ENCODE results near the gene PPP1R16B.

PPP1R16B gene

GRCh38 chr20:38827770-38828281 is 22.3 kb downstream of the PPP1R16B start:
- Mint-ChIP-seq H3K27ac (peak overlapping the region; percentile 86), H3K4me3 (no peak overlapping the region), H3K27me3 (no peaks in the 10 kb centered on the region), H3K36me3 (peaks cover 32% of the 10 kb centered on the region), H3K4me1 (peaks cover 57% of the 10 kb centered on the region), H3K9me3 (no peaks in the 10 kb centered on the region)
- DNase-seq (ENCODE audit: low spot score in 2 of 2) (no peak), ATAC-seq (ENCODE audit: low read depth) (no peak)

GRCh38 chr20:38828514-38829295 is 23.2 kb downstream of the PPP1R16B start:
- Mint-ChIP-seq H3K4me1 (peaks cover 65% of the 10 kb centered on the region), H3K27me3 (no peaks in the 10 kb centered on the region), H3K9me3 (no peaks in the 10 kb centered on the region), H3K36me3 (peaks cover 33% of the 10 kb centered on the region), H3K4me3 (no peak overlapping the region), H3K27ac (peak overlapping the region; percentile 86)
- ATAC-seq (ENCODE audit: low read depth), result no peak
- DNase-seq (ENCODE audit: low spot score in 2 of 2), result no peak

DNA sequence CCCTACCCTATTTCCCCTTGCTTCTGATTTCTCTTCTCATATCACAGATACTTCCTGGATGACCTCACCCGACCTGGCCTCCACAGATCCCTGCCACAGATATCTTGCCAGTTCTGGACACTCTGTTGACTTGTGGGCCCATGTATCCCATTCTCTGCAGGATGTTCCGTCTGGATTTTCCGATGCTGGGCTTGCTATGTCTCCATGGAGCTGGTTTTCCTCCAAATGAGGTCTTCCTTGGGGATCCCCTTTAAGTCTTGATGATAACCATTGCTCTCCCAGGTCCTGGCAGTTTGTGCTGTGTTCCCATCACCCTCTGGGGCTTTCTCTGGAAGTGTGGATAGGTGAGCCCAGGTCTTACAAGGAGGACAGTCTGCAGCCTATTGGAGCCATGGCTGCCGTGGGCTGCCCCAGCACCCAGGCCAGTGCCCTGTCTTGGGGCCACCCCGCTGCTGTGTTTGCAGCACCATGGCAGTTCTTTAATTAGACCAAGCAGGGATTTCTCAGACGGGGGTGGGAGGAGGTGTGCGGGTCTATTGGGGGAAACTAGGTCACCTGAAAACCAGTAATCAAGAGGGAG is 23.9 kb downstream of the PPP1R16B start:
- H3K4me3 Mint-ChIP-seq, result no peak overlapping the region
- no peak for DNase-seq (ENCODE audit: low spot score in 2 of 2)

DNA sequence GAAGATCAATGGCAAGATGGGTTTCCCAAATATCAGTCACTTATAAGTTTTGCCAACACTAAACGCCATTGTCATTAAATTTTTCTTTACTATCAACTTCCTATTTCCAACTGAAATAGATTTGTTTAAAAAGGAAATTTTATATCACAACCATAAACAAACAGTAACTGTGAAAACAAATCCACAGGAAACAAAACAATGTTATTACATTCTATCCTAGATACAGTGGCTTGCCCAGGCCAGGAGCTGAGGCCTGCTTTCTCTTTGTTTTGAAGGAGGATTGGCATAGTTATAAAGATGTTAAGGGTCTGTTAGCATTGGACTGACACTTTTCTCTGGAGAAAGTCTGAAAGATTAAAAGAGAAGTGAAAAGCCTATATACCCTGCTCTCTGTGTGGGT is 24.9 kb downstream of the PPP1R16B start:
- ATAC-seq (ENCODE audit: low read depth), result no peak
- Mint-ChIP-seq H3K27me3 (no peaks in the 10 kb centered on the region), H3K36me3 (peaks cover 34% of the 10 kb centered on the region), H3K4me1 (peaks cover 64% of the 10 kb centered on the region), H3K4me3 (no peak overlapping the region), H3K9me3 (no peaks in the 10 kb centered on the region), H3K27ac (peak overlapping the region; percentile 86)
- no peak for DNase-seq (ENCODE audit: low spot score in 2 of 2)

More for the DNA sequence above, 23.9 kb downstream of the PPP1R16B start:
- Mint-ChIP-seq H3K4me1 (peaks cover 68% of the 10 kb centered on the region), H3K9me3 (no peaks in the 10 kb centered on the region), H3K27ac (peak overlapping the region; percentile 86), H3K36me3 (peaks cover 35% of the 10 kb centered on the region), H3K27me3 (no peaks in the 10 kb centered on the region)
- no peak for ATAC-seq (ENCODE audit: low read depth)

DNA sequence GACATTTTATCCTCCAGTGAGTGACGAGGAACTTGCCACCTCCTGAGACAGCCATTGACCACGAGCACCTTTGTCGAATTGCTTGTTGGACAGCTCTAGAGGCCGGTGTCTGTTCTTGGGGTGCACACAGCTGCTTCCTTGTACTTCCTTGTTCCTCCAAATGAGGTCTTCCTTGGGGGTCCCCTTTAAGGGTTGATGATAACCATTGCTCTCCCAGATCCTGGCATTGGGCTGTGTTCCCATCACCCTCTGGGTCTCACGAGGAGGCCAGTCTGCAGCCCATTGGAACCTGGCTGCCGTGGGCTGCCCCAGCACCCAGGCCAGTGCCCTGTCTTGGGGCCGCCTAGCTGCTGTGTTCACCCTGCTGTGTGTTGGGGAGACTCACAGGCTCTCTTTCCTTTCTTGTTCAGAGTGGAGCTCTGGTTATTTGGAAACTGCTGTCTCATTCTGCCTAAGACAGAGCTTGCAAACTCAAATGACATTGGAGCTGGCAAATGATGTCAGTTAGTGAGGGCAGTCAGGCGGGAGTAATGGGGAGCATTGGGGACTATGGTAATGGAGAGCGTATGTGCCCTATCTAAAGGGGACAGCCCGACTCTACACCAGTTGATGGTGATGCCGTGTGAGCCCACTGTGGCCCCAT is 25.7 kb downstream of the PPP1R16B start:
- Mint-ChIP-seq H3K27ac (peak overlapping the region; percentile 86), H3K36me3 (peaks cover 34% of the 10 kb centered on the region), H3K27me3 (no peaks in the 10 kb centered on the region), H3K9me3 (no peaks in the 10 kb centered on the region), H3K4me1 (peaks cover 58% of the 10 kb centered on the region), H3K4me3 (no peak overlapping the region)
- ATAC-seq (ENCODE audit: low read depth) (no peak), DNase-seq (ENCODE audit: low spot score in 2 of 2) (no peak)

- peaks cover 38% of the 10 kb centered on the region for H3K36me3 Mint-ChIP-seq
These were observed 26.6 kb downstream of the PPP1R16B start for GRCh38 chr20:38831995-38832620.

GRCh38 chr20:38833154-38833856 is 27.8 kb downstream of the PPP1R16B start:
- H3K27me3 Mint-ChIP-seq, result no peaks in the 10 kb centered on the region
- H3K36me3 Mint-ChIP-seq, result peaks cover 35% of the 10 kb centered on the region
- DNase-seq (ENCODE audit: low spot score in 2 of 2), result no peak
- H3K27ac Mint-ChIP-seq, result peak overlapping the region; percentile 86
- no peaks in the 10 kb centered on the region for H3K9me3 Mint-ChIP-seq
- peaks cover 59% of the 10 kb centered on the region for H3K4me1 Mint-ChIP-seq
- peak overlapping the region; percentile 60 for H3K4me3 Mint-ChIP-seq
- ATAC-seq (ENCODE audit: low read depth), result peak; percentile 54

More at GRCh38 chr20:38831995-38832620, 26.6 kb downstream of the PPP1R16B start:
- no peak for DNase-seq (ENCODE audit: low spot score in 2 of 2)
- Mint-ChIP-seq H3K9me3 (no peaks in the 10 kb centered on the region), H3K4me1 (peaks cover 62% of the 10 kb centered on the region), H3K27ac (peak overlapping the region; percentile 86), H3K27me3 (no peaks in the 10 kb centered on the region), H3K4me3 (no peak overlapping the region)
- ATAC-seq (ENCODE audit: low read depth), result no peak

GRCh38 chr20:38833857-38834164 is 28.3 kb downstream of the PPP1R16B start:
- Mint-ChIP-seq H3K9me3 (no peaks in the 10 kb centered on the region), H3K4me1 (peaks cover 60% of the 10 kb centered on the region), H3K36me3 (peaks cover 37% of the 10 kb centered on the region), H3K27me3 (no peaks in the 10 kb centered on the region), H3K4me3 (peak overlapping the region; percentile 8), H3K27ac (peak overlapping the region; percentile 86)
- peak; percentile 87 for ATAC-seq (ENCODE audit: low read depth)
- peak in 1 of 2 donors; percentile 13 for DNase-seq (ENCODE audit: low spot score in 2 of 2)

DNA sequence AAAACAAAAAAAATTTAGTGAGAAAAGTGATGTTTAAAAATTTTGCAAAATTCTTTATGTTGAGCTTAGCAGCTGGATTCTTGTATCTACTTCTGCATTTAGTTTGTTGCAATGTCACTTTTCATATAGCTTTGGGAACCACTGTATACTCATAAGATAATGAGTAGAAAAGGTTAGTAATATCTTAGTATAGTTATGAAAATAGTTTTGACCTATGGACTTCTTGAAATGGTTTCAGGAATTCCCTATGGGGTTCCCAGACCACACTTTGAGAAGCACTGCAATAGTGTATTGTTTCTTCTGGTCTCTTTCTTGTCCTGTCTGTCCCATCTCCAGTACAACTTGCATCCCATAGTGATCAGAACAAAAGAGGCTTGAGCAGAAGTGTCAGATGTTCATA is 29.4 kb downstream of the PPP1R16B start:
- H3K27ac Mint-ChIP-seq, result peak overlapping the region; percentile 84
- no peak overlapping the region for H3K4me3 Mint-ChIP-seq
- H3K9me3 Mint-ChIP-seq, result no peaks in the 10 kb centered on the region
- peaks cover 38% of the 10 kb centered on the region for H3K36me3 Mint-ChIP-seq
- H3K27me3 Mint-ChIP-seq, result no peaks in the 10 kb centered on the region
- DNase-seq (ENCODE audit: low spot score in 2 of 2), result no peak
- no peak for ATAC-seq (ENCODE audit: low read depth)
- peaks cover 56% of the 10 kb centered on the region for H3K4me1 Mint-ChIP-seq

DNA sequence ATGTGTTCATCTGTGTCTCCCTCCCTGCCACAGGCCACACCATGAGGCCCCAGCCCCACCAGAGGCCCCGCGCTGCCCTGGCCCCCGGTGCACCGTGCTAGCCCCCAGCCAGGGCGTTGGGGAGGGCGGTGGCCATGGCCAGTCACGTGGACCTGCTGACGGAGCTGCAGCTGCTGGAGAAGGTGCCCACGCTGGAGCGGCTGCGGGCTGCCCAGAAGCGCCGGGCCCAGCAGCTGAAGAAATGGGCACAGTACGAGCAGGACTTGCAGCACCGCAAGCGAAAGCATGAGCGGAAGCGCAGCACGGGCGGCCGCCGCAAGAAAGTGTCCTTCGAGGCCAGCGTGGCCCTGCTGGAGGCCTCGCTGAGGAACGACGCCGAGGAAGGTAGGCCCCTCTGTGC is 30.3 kb downstream of the PPP1R16B start:
- Mint-ChIP-seq H3K27ac (no peak overlapping the region), H3K4me3 (no peak overlapping the region), H3K9me3 (no peaks in the 10 kb centered on the region), H3K27me3 (no peaks in the 10 kb centered on the region), H3K36me3 (peaks cover 36% of the 10 kb centered on the region), H3K4me1 (peaks cover 54% of the 10 kb centered on the region)
- DNase-seq (ENCODE audit: low spot score in 2 of 2) (no peak), ATAC-seq (ENCODE audit: low read depth) (no peak)

GRCh38 chr20:38836991-38837390 is 31.5 kb downstream of the PPP1R16B start:
- no peaks in the 10 kb centered on the region for H3K27me3 Mint-ChIP-seq
- ATAC-seq (ENCODE audit: low read depth), result no peak
- no peaks in the 10 kb centered on the region for H3K9me3 Mint-ChIP-seq
- peaks cover 31% of the 10 kb centered on the region for H3K36me3 Mint-ChIP-seq
- DNase-seq (ENCODE audit: low spot score in 2 of 2), result no peak
- peaks cover 50% of the 10 kb centered on the region for H3K4me1 Mint-ChIP-seq
- H3K27ac Mint-ChIP-seq, result peak overlapping the region; percentile 85
- peak overlapping the region; percentile 56 for H3K4me3 Mint-ChIP-seq

DNA sequence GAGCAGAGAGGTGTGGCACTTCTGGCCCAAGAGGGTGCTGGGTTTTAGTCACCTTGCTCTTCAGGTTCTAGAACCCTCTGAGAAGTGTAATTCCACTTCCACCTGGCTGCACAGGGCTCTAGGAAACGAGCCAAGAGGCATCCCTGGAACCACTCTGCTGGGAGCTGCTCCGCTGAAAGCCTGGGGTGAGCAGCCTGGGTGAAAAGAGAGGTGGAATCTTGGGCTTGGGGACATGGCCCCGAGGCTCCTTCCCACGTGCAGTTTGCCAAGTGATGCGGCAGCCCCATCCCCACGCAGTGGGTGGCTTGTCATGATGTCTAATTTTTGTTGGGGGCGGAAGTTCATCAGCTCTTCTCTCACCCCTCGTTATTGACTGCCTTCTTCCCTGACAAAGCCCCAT is 32.8 kb downstream of the PPP1R16B start:
- no peak for ATAC-seq (ENCODE audit: low read depth)
- no peak overlapping the region for H3K4me3 Mint-ChIP-seq
- H3K4me1 Mint-ChIP-seq, result peaks cover 48% of the 10 kb centered on the region
- DNase-seq (ENCODE audit: low spot score in 2 of 2), result no peak
- no peaks in the 10 kb centered on the region for H3K27me3 Mint-ChIP-seq
- H3K27ac Mint-ChIP-seq, result peak overlapping the region; percentile 62
- peaks cover 27% of the 10 kb centered on the region for H3K36me3 Mint-ChIP-seq
- H3K9me3 Mint-ChIP-seq, result no peaks in the 10 kb centered on the region

GRCh38 chr20:38839563-38839962 is 34.1 kb downstream of the PPP1R16B start:
- peaks cover 38% of the 10 kb centered on the region for H3K4me1 Mint-ChIP-seq
- peaks cover 24% of the 10 kb centered on the region for H3K36me3 Mint-ChIP-seq
- H3K4me3 Mint-ChIP-seq, result no peak overlapping the region

More at GRCh38 chr20:38839563-38839962, 34.1 kb downstream of the PPP1R16B start:
- no peaks in the 10 kb centered on the region for H3K27me3 Mint-ChIP-seq
- peak overlapping the region; percentile 80 for H3K27ac Mint-ChIP-seq
- ATAC-seq (ENCODE audit: low read depth) (no peak), DNase-seq (ENCODE audit: low spot score in 2 of 2) (no peak)
- H3K9me3 Mint-ChIP-seq, result no peaks in the 10 kb centered on the region

Measured in memory B cell (primary cell).